ENCODE data around the gene IL21. TPM values are rescaled to one million over a fixed set of nuclear protein-coding genes. Genes with fewer than 3 reads are reported as not detected.

IL21 gene
- total and polyA plus RNA-seq, 2 of the 13 experiments (the other 11 are each of a cell fraction or from before 2014, with no cell fraction given): not detected

DNA sequence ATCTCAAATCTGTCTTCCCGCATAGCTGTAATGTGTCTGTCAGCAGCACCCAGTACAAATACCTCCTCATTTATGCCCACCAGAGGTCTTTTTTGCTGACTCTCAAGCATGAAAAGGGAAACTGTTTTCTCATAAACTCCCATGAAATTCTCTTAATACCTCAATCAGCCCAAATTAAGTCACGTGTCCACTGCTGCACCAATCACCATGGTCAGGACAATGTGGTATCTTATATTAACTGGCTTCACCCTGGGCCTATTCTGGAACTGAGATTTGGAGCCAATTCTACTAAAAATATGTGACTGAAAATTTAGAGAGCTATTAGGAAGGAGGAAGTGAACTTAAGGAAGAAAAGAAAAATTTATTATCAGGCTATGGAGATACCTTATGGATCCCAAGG lies 58.4 kb downstream of the IL21 start (continued):
- TF ChIP-seq, protein P1, sequence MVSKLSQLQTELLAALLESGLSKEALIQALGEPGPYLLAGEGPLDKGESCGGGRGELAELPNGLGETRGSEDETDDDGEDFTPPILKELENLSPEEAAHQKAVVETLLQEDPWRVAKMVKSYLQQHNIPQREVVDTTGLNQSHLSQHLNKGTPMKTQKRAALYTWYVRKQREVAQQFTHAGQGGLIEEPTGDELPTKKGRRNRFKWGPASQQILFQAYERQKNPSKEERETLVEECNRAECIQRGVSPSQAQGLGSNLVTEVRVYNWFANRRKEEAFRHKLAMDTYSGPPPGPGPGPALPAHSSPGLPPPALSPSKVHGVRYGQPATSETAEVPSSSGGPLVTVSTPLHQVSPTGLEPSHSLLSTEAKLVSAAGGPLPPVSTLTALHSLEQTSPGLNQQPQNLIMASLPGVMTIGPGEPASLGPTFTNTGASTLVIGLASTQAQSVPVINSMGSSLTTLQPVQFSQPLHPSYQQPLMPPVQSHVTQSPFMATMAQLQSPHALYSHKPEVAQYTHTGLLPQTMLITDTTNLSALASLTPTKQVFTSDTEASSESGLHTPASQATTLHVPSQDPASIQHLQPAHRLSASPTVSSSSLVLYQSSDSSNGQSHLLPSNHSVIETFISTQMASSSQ (IDR thresholded peaks at IDR 0.05; ENCODE audit: low read depth): no peak
- TF ChIP-seq, protein P1 (CRISPR knock-in tag; IDR thresholded peaks at IDR 0.05; ENCODE audit: borderline replicate concordance): no peak
- TF ChIP-seq MAF1 (CRISPR knock-in tag; IDR thresholded peaks at IDR 0.05; ENCODE audit: borderline replicate concordance): no peak

Other genes with a start within 250 kb of the IL21 start
- not detected in 2 replicates for gene ADAD1, start 242.1 kb downstream of the IL21 start, total RNA-seq (2016; rRNA removed; fragmentation: Illumina TruSeq; extraction: Trizol)
- not detected in 2 replicates for gene ADAD1, start 242.1 kb downstream of the IL21 start, polyA plus RNA-seq (2011; rRNA removed)
- gene IL2, start 164.3 kb downstream of the IL21 start, total RNA-seq (2016; rRNA removed; fragmentation: Illumina TruSeq; extraction: Trizol): not detected in 2 replicates
- not detected in 2 replicates for gene IL2, start 164.3 kb downstream of the IL21 start, polyA plus RNA-seq (2011; rRNA removed)
- gene BBS12, start 111.6 kb upstream of the IL21 start, total RNA-seq (2016; rRNA removed; fragmentation: Illumina TruSeq; extraction: Trizol): 1.7 and 2.1 TPM in 2 replicates
- gene BBS12, start 111.6 kb upstream of the IL21 start, polyA plus RNA-seq (2011; rRNA removed): 0.29 and 0.32 TPM in 2 replicates
- gene FGF2, start 205.8 kb upstream of the IL21 start, total RNA-seq (2016; rRNA removed; fragmentation: Illumina TruSeq; extraction: Trizol): 0.02 and 0.04 TPM in 2 replicates
- gene FGF2, start 205.8 kb upstream of the IL21 start, polyA plus RNA-seq (2011; rRNA removed): 0.01 TPM in 2 replicates